GM12878 (cell line): ENCODE results near the gene SPDYE1. TPM values are rescaled to one million over a fixed set of nuclear protein-coding genes. Genes with fewer than 3 reads are reported as not detected.
"Not testable (repeated sequence)": the region's sequence is repeated elsewhere in the genome, so short reads cannot be mapped to it uniquely, and the experiment has no call there.

Source experiments
- ATAC-seq: fragments of 200-7000 bp; cut with Tn5 transposase; 3 replicates; pipeline ENCODE4 v1.9.1; 2020; ENCODE audit warnings: mild to moderate bottlenecking, moderate library complexity
- BruUV-seq: library from RNA; stranded (reverse); fragments of 400-500 nt; replicated peaks from 2 replicates; lab custom pipeline; 2021; lab: Mats Ljungman, UMichigan
- CTCF ChIA-PET: fragments of 300-600 bp; sonication (Branson Sonifier 250); formaldehyde crosslinking; extraction: SDS; loops from one replicate; lab custom pipeline; 2021; ENCODE audit warnings: inconsistent platforms; lab: Yijun Ruan, JAX
- POLR2A ChIA-PET: fragments of 350-600 bp; formaldehyde crosslinking; extraction: SDS; loops from one replicate; lab custom pipeline; 2021; ENCODE audit warnings: inconsistent platforms; lab: Charles Lee
- RAD21 ChIA-PET: fragments of 300-600 bp; sonication (Branson Sonifier 250); formaldehyde crosslinking; loops from one replicate; lab custom pipeline; 2023; ENCODE audit warnings: antibody characterized with exemption; ENCODE audit not compliant: unreplicated experiment; lab: Charles Lee
- SMC1A ChIA-PET: fragments of 300-600 bp; sonication (Branson Sonifier 250); formaldehyde crosslinking; loops from one replicate; lab custom pipeline; 2023; ENCODE audit not compliant: unreplicated experiment, uncharacterized antibody; lab: Charles Lee
- DNase-seq: peaks from one replicate; pipeline ENCODE4 v3.0.0-alpha.2; 2011; ENCODE audit warnings: low read depth, low spot score
- FAIRE-seq: peaks from 3 replicates; lab custom pipeline; 2011; peaks lifted over from hg19 to GRCh38; lab: Jason Lieb, UNC
- H2AFZ ChIP-seq: 2 replicates; pipeline ENCODE4 v1.6.0; 2011; ENCODE audit warnings: low read depth, low read length, control low read depth; ENCODE audit not compliant: control insufficient read depth
- H3K27ac ChIP-seq: 2 replicates; pipeline ENCODE4 v1.5.1; 2011; ENCODE audit warnings: control low read depth; ENCODE audit not compliant: control insufficient read depth, insufficient read depth
- H3K27me3 ChIP-seq, 2 experiments: replicated peaks in 1 of 2; 2 replicates each; pipeline versions ENCODE4 v1.6.0 to v1.6.1; 2011; ENCODE audit warnings: low read length in 1 of 2; ENCODE audit not compliant: control insufficient read depth in 2 of 2, insufficient read depth in 2 of 2
- H3K36me3 ChIP-seq, 2 experiments: 2 replicates each; pipeline ENCODE4 v1.5.1; 2011; ENCODE audit warnings: low read length in 1 of 2; ENCODE audit not compliant: control insufficient read depth in 2 of 2, insufficient read depth in 2 of 2
- H3K4me1 ChIP-seq: 2 replicates; pipeline ENCODE4 v1.6.1; 2011; ENCODE audit warnings: mild to moderate bottlenecking, low read length, moderate library complexity, mixed read lengths; ENCODE audit not compliant: control insufficient read depth, insufficient read depth
- H3K4me2 ChIP-seq: 2 replicates; pipeline ENCODE4 v1.6.0; 2011; ENCODE audit warnings: control low read depth; ENCODE audit not compliant: control insufficient read depth, insufficient read depth
- H3K4me3 ChIP-seq: fragments of 200-600 bp; sonication (generic); 2 replicates; pipeline ENCODE4 v1.5.1; 2016
- H3K79me2 ChIP-seq: 2 replicates; pipeline ENCODE4 v1.6.0; 2011; ENCODE audit warnings: low read length; ENCODE audit not compliant: control insufficient read depth, insufficient read depth
- H3K9ac ChIP-seq: 2 replicates; pipeline ENCODE4 v1.8.0; 2011; ENCODE audit warnings: low read length, control low read depth, mixed read lengths; ENCODE audit not compliant: control insufficient read depth, insufficient read depth
- H3K9me3 ChIP-seq: replicated peaks from 3 replicates; pipeline ENCODE4 v1.5.1; 2011; ENCODE audit warnings: mild to moderate bottlenecking, low read length; ENCODE audit not compliant: control insufficient read depth, insufficient read depth
- H4K20me1 ChIP-seq: 2 replicates; pipeline ENCODE4 v1.6.0; 2011; ENCODE audit not compliant: control insufficient read depth, insufficient read depth
- CREB1 ChIP-seq: IDR thresholded peaks from 2 replicates; pipeline ENCODE4 v1.6.1; 2012; ENCODE audit warnings: low read depth, mild to moderate bottlenecking, inconsistent platforms
- CREM ChIP-seq: IDR thresholded peaks from 2 replicates; pipeline ENCODE4 v1.6.1; 2014; ENCODE audit warnings: antibody characterized with exemption, low read depth
- ETV6 ChIP-seq, 2 experiments: fragments of 450-650 bp in 1 of 2; IDR thresholded peaks in 1 of 2; conservative IDR thresholded peaks in 1 of 2; 2 replicates each; pipeline ENCODE4 v1.6.1; 2014; ENCODE audit warnings: antibody characterized with exemption in 1 of 2, borderline replicate concordance in 1 of 2, low read depth in 1 of 2, mild to moderate bottlenecking in 1 of 2, moderate library complexity in 1 of 2
- NKRF ChIP-seq: fragments of 450-650 bp; conservative IDR thresholded peaks from 2 replicates; pipeline ENCODE4 v1.6.1; 2017; ENCODE audit warnings: mild to moderate bottlenecking, moderate library complexity
- POU2F2 ChIP-seq: IDR thresholded peaks from 3 replicates; pipeline ENCODE4 v1.6.1; 2011; ENCODE audit warnings: low read depth, mild to moderate bottlenecking, low read length, borderline replicate concordance
- RB1 ChIP-seq: fragments of 450-650 bp; formaldehyde crosslinking; IDR thresholded peaks from 2 replicates; pipeline ENCODE4 v1.6.1; 2017; ENCODE audit warnings: mild to moderate bottlenecking, borderline replicate concordance
- WGBS: methylation state at CpG from one replicate; pipeline ENCODE4 v1.1.6; 2016; ENCODE audit warnings: low lambda C conversion rate; ENCODE audit not compliant: insufficient replicate concordance, insufficient coverage; ENCODE audit errors: missing lambda C conversion rate; 5-methylcytosine and 5-hydroxymethylcytosine counted together
- in situ Hi-C: fragments of 300-500 bp; cut with MboI; formaldehyde crosslinking; loops from 9 replicates; pipeline ENCODE4 v1.14.3; 2018; ENCODE audit warnings: mixed read lengths
- intact Hi-C: fragments of 100-400 bp; cut with micrococcal nuclease; formaldehyde crosslinking; loops from one replicate; pipeline ENCODE4 v1.14.2; 2022; ENCODE audit not compliant: unreplicated experiment
- polyA plus RNA-seq, 11 experiments: library from polyadenylated mRNA; depleted of rRNA in 4 of 11; unstranded in 6 of 11; stranded (reverse) in 5 of 11; fragments of >200 nt; fragmentation: Nextera tagmentation in 4 of 11; fragmentation: Illumina TruSeq in 1 of 11; extraction: Ambion mirVana in 4 of 11; extraction: Trizol in 1 of 11; gene quantifications; 1 replicate in 1 of 11; 2 replicates in 10 of 11; pipeline versions ENCODE4 v1.2.1 to v1.2.3, GENCODE V29; 2011 to 2016; ENCODE audit warnings: inconsistent platforms in 2 of 11, missing spikeins in 2 of 11, low read depth in 1 of 11
- total RNA-seq, 4 experiments: library from RNA; depleted of rRNA in 3 of 4; stranded (reverse); fragments of >200 nt in 3 of 4; fragmentation: Illumina TruSeq in 1 of 4; extraction: Trizol in 1 of 4; gene quantifications; 2 replicates each; pipeline versions ENCODE4 v1.2.1 to v1.2.3, GENCODE V29; 2013 to 2021

Gene SPDYE1
- total and polyA plus RNA-seq, 10 of the 15 experiments (the other 5 are each of a cell fraction or from before 2014, with no cell fraction given), result 0.04 to 1.3 (median 0.07) TPM; not detected in 3

DNA sequence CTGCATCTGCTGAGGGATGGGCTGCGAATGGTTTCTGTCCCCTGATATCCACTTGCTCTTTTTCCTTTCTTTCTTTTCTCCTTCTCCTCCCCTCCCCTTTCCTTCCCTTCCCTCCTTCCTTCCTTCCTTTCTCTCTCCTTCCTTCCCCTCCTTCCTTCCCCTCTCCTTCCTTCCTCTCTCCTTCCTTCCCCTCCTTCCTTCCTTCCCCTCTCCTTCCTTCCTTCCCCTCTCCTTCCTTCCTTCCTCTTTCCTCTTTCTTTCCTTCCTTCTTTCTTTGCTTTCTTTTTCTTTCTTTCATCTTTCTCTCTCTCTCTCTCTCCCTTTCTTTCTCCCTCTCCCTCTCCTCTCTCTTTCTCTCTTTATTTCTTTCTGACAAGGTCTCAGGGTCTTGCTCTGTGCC is 20.2 kb upstream of the SPDYE1 start:
- WGBS, result no CpG with 5 or more reads among the region's 1 CpG
- SMC1A ChIA-PET, result no interaction called here
- BruUV-seq, result no TSS peak

GRCh38 chr7:43978102-43978501 is 19.6 kb upstream of the SPDYE1 start:
- H3K9me3 ChIP-seq, SMC1A ChIA-PET, CTCF ChIA-PET, FAIRE-seq, BruUV-seq, H2AFZ ChIP-seq, ATAC-seq, H3K27ac ChIP-seq, H3K4me3 ChIP-seq, H3K27me3 ChIP-seq, RAD21 ChIA-PET, H3K9ac ChIP-seq, H4K20me1 ChIP-seq, H3K36me3 ChIP-seq, DNase-seq, H3K4me2 ChIP-seq, intact Hi-C loops, POLR2A ChIA-PET, in situ Hi-C loops, H3K79me2 ChIP-seq, H3K4me1 ChIP-seq: not testable (repeated sequence)
- WGBS, result 91% methylated on average over 11 of the region's 11 CpGs

More for the DNA sequence above, 20.2 kb upstream of the SPDYE1 start:
- H3K36me3 ChIP-seq, result no peaks in the 10 kb centered on the region
- H4K20me1 ChIP-seq, result no peaks in the 10 kb centered on the region
- H3K9me3 ChIP-seq, result no peaks in the 10 kb centered on the region
- intact Hi-C loops, result no loop called here
- H3K9ac ChIP-seq, result no peak overlapping the region
- CTCF ChIA-PET, result no interaction called here
- no peaks in the 10 kb centered on the region for H3K27me3 ChIP-seq
- DNase-seq (no peak), ATAC-seq (no peak), FAIRE-seq (no peak)
- RAD21 ChIA-PET, result no interaction called here
- no peak overlapping the region for H3K27ac ChIP-seq
- no peak overlapping the region for H3K4me3 ChIP-seq
- H2AFZ ChIP-seq, result no peak overlapping the region
- H3K79me2 ChIP-seq, result no peaks in the 10 kb centered on the region
- POLR2A ChIA-PET, result no interaction called here
- H3K4me2 ChIP-seq, result no peak overlapping the region
- H3K4me1 ChIP-seq, result no peaks in the 10 kb centered on the region
- TF ChIP-seq POU2F2, result no peak
- no peak for TF ChIP-seq RB1
- no peak for TF ChIP-seq CREM
- TF ChIP-seq NKRF, result no peak
- TF ChIP-seq CREB1, result no peak
- TF ChIP-seq ETV6 (conservative IDR thresholded peaks at IDR 0.05 in 1 of 2, IDR thresholded peaks at IDR 0.05 in 1 of 2; ENCODE audit: borderline replicate concordance in 1 of 2, low read depth in 1 of 2), result no peak
- TF ChIP-seq, all 136 proteins: peak for 0
- in situ Hi-C loops, result no loop called here

DNA sequence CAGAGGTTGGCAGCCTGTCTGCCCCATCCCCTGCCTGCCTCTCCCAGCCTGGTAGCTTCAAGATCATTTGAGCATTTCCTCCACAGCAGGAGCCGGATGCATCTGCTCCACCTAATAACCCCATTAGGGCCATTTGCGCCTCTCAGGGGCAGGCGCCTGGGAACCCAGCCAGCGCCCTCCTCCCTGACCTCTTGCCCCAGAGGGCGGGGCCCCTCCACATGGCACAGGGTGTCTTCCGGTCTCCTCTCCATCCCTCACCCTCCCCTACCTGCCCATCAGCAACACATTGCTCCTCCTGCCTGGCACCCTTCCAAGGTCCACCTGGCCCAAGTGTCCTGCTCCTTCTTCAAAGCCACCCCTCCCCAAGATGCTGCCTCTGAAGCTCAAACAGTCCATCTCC is 14.8 kb upstream of the SPDYE1 start:
- H3K4me2 ChIP-seq, RAD21 ChIA-PET, H3K9ac ChIP-seq, SMC1A ChIA-PET, intact Hi-C loops, FAIRE-seq, POLR2A ChIA-PET, H3K9me3 ChIP-seq, H3K79me2 ChIP-seq, in situ Hi-C loops, H3K27me3 ChIP-seq, H3K27ac ChIP-seq, H3K4me3 ChIP-seq, ATAC-seq, H3K36me3 ChIP-seq, BruUV-seq, DNase-seq, H2AFZ ChIP-seq, CTCF ChIA-PET, H4K20me1 ChIP-seq, H3K4me1 ChIP-seq: not testable (repeated sequence)
- WGBS, result no CpG with 5 or more reads among the region's 6 CpGs
